Psoas muscle (tissue), 8 donors: ENCODE data around the gene MREG. TPM values are rescaled to one million over a fixed set of nuclear protein-coding genes. Genes with fewer than 3 reads are reported as not detected.

Experiments used
- ATAC-seq, 4 donors: fragments of 200-7000 bp; cut with Tn5 transposase; one replicate each; pipeline ENCODE4 v1.9.1; 2020; ENCODE audit warnings: moderate library complexity in 3 of 4, mild to moderate bottlenecking in 2 of 4
- DNase-seq, 2 donors: peaks; one replicate each; pipeline ENCODE4 v3.0.0-alpha.2; 2020
- H3K27ac ChIP-seq: fragments of 200-600 bp; one replicate; pipeline ENCODE4 v1.8.0; 2022
- H3K27me3 ChIP-seq, 3 donors: fragments of 200-600 bp in 1 of 3; one replicate each; pipeline versions ENCODE4 v1.6.1 to v1.8.0; 2013 to 2022; ENCODE audit warnings: low read length in 2 of 3, mild to moderate bottlenecking in 2 of 3, moderate library complexity in 1 of 3; ENCODE audit not compliant: insufficient read depth in 3 of 3
- H3K36me3 ChIP-seq, 2 donors: fragments of 200-600 bp in 1 of 2; one replicate each; pipeline versions ENCODE4 v1.6.1 to v1.8.0; 2013 to 2022; ENCODE audit warnings: low read depth in 1 of 2, mild to moderate bottlenecking in 1 of 2, moderate library complexity in 1 of 2; ENCODE audit not compliant: insufficient read depth in 1 of 2
- H3K4me1 ChIP-seq: fragments of 200-600 bp; one replicate; pipeline ENCODE4 v1.8.0; 2022
- H3K4me3 ChIP-seq: fragments of 200-600 bp; one replicate; pipeline ENCODE4 v1.8.0; 2022; ENCODE audit warnings: mild to moderate bottlenecking
- H3K9me3 ChIP-seq: fragments of 200-600 bp; one replicate; pipeline ENCODE4 v1.8.0; 2022
- CTCF ChIP-seq: fragments of 200-600 bp; IDR thresholded peaks from one replicate; pipeline ENCODE4 v1.8.0; 2022; ENCODE audit warnings: antibody characterized with exemption
- WGBS, 3 donors: extraction: QIAGEN DNeasy Blood & Tissue Kit; methylation state at CpG; one replicate each; pipeline versions ENCODE4 v1.1.6 to v1.1.7; 2013; 5-methylcytosine and 5-hydroxymethylcytosine counted together
- intact Hi-C, 2 donors: fragments of 100-400 bp; cut with DNase I; formaldehyde crosslinking; loops; one replicate each; pipeline versions ENCODE4 v1.11.0 to v1.14.2; 2022
- polyA plus RNA-seq, 3 donors: library from polyadenylated mRNA; stranded (reverse); fragments of 200-250 nt; gene quantifications; one replicate each; pipeline ENCODE4 v1.2.3, GENCODE V29; 2013
- total RNA-seq, 4 donors: library from RNA; stranded (reverse); fragmentation: NEBNext Ultra II Directional in 2 of 4; extraction: Animal tissue kit (Norgen Biotek cat#: 25700) in 2 of 4; gene quantifications; one replicate each; pipeline versions ENCODE4 v1.2.1 to v1.2.4, GENCODE V29; 2021 to 2023
- donor health status: healthy with polysubstance abuse.
- donor health status: DM: no; HTN: no; CAD: no; lungs with moderate emphysema.
- donor health status: Bipolar disorder and iron deficiency.
- donor health status: healthy.
- donor health status: DM: yes; HTN: yes; CAD: no.
- donor health status: DM: no; HTN: no; CAD: no.
- donor health status: DM: no; HTN: no; CAD: no.
- donor health status: DM: yes; HTN: yes; CAD: no.

The MREG gene
- total and polyA plus RNA-seq, 7 donors = 0.24 to 6.8 (median 0.37) TPM

- WGBS, 3 donors = 89 to 92% (median 90%) methylated on average over 7 of the region's 7 CpGs
- no peak overlapping the region for H3K27ac ChIP-seq
- H3K9me3 ChIP-seq = no peaks in the 10 kb centered on the region
- H3K4me3 ChIP-seq = no peak overlapping the region
- no peaks in the 10 kb centered on the region for H3K27me3 ChIP-seq
- TF ChIP-seq CTCF = no peak
- ATAC-seq = no peak
- H3K4me1 ChIP-seq = no peaks in the 10 kb centered on the region
- H3K36me3 ChIP-seq = no peaks in the 10 kb centered on the region
- intact Hi-C loops = no loop called here
- no peak for DNase-seq
Measured at GRCh38 chr2:215981115-215981514, 32.2 kb downstream of the MREG start.

- no peaks in the 10 kb centered on the region for H3K4me1 ChIP-seq
- ATAC-seq = no peak
- no peaks in the 10 kb centered on the region for H3K27me3 ChIP-seq
Measured at GRCh38 chr2:215979620-215980019, 33.7 kb downstream of the MREG start.

GRCh38 chr2:215974700-215975429 lies 38.5 kb downstream of the MREG start:
- DNase-seq = no peak
- H3K9me3 ChIP-seq = no peaks in the 10 kb centered on the region

More at GRCh38 chr2:215979620-215980019, 33.7 kb downstream of the MREG start:
- no peak for DNase-seq
- Histone ChIP-seq H3K36me3 (no peaks in the 10 kb centered on the region), H3K27ac (no peak overlapping the region), H3K4me3 (no peak overlapping the region), H3K9me3 (no peaks in the 10 kb centered on the region)
- 89 to 94% (median 93%) methylated on average over 2 of the region's 2 CpGs for WGBS, 3 donors
- TF ChIP-seq CTCF = no peak
- intact Hi-C loops = no loop called here

GRCh38 chr2:215973954-215974699 lies 39.2 kb downstream of the MREG start:
- H3K36me3 ChIP-seq = no peaks in the 10 kb centered on the region
- no peak for DNase-seq
- peak overlapping the region; percentile 77 for H3K27ac ChIP-seq
- no peaks in the 10 kb centered on the region for H3K27me3 ChIP-seq
- peaks cover 17% of the 10 kb centered on the region for H3K4me1 ChIP-seq
- H3K9me3 ChIP-seq = no peaks in the 10 kb centered on the region
- intact Hi-C loops = no loop called here
- peak overlapping the region; percentile 28 for H3K4me3 ChIP-seq
- WGBS, 3 donors = 27 to 45% (median 30%) methylated on average over 6 of the region's 6 CpGs
- peak; percentile 86 to 100 (median 98) for ATAC-seq
- TF ChIP-seq CTCF = no peak

More at GRCh38 chr2:215974700-215975429, 38.5 kb downstream of the MREG start:
- no peaks in the 10 kb centered on the region for H3K36me3 ChIP-seq
- ATAC-seq = peak in 1 of 4 donors; percentile 15
- peak overlapping the region; percentile 77 for H3K27ac ChIP-seq
- TF ChIP-seq CTCF = no peak
- peaks cover 17% of the 10 kb centered on the region for H3K4me1 ChIP-seq
- H3K4me3 ChIP-seq = no peak overlapping the region
- H3K27me3 ChIP-seq = no peaks in the 10 kb centered on the region
- intact Hi-C loops = no loop called here
- WGBS, 3 donors = 84 to 97% (median 90%) methylated on average over 2 of the region's 2 CpGs
